ENCODE results near the gene CAMK2A. TPM values are rescaled to one million over a fixed set of nuclear protein-coding genes. Genes with fewer than 3 reads are reported as not detected.

Gene CAMK2A
- total and polyA plus RNA-seq, 2 experiments from 2014 or later, result 11.8 to 47.7 TPM

GRCh38 chr5:150288361-150288760 lies 1.2 kb downstream of the CAMK2A start:
- no peak for DNase-seq (ENCODE audit: low read depth in 1 of 2, low spot score in 1 of 2)
- Histone ChIP-seq H3K27ac (no peak overlapping the region), H3K4me3 (no peak overlapping the region), H3K9me3 (ENCODE audit: low read depth) (no peaks in the 10 kb centered on the region), H3K27me3 (peaks cover 10% of the 10 kb centered on the region), H3K4me1 (ENCODE audit: low read depth) (no peaks in the 10 kb centered on the region), H3K36me3 (no peaks in the 10 kb centered on the region)
- no peak for TF ChIP-seq CTCF (IDR thresholded peaks at IDR 0.05; ENCODE audit: low read depth, low read length)

DNA sequence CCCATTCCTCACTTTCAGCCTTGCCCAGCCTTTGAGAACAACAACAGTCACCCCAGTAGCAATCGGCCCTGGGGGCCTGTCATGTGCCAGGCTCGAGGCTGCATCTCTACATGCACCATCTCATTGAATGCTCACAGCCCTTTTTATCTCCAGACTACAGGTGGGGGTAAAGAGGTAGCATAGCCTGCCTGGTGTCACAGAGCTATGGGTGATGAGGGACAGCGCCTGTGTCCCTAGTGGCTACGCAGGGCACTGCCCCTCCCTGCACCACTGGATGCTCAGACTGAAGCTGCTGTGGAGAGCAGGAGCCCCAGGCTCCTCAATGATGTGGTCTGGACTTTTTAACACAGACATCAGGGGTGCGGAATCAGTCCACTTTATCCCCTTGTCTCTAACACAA lies 2.8 kb downstream of the CAMK2A start:
- no peaks in the 10 kb centered on the region for H3K4me1 ChIP-seq (ENCODE audit: low read depth)
- peaks cover 10% of the 10 kb centered on the region for H3K27me3 ChIP-seq
- no peaks in the 10 kb centered on the region for H3K36me3 ChIP-seq
- no peaks in the 10 kb centered on the region for H3K9me3 ChIP-seq (ENCODE audit: low read depth)
- no peak overlapping the region for H3K4me3 ChIP-seq
- peak in 1 of 2 donors; percentile 66 for DNase-seq (ENCODE audit: low read depth in 1 of 2, low spot score in 1 of 2)
- peak; percentile 22 for TF ChIP-seq CTCF (IDR thresholded peaks at IDR 0.05; ENCODE audit: low read depth, low read length)
- no peak overlapping the region for H3K27ac ChIP-seq

DNA sequence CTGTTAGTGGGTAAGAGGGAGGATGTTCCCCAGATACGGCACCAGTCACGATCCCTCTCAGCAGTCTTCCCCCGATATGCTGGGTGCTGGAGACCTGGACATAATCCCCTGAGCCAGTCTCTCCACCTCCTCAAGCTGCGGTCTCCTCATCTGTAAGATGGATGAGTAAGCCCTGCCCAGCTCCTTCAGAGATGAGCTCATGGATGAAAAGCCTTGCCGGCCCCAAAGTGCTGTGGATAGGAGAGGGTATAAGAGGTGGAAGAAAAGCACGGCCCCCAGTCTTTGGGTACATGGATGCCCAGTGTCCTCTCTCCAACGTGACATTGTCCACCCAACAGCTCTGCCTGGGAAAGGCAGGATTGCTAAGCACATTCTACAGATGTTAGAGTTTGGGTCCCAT lies 4.5 kb downstream of the CAMK2A start:
- no peak overlapping the region for H3K27ac ChIP-seq
- no peaks in the 10 kb centered on the region for H3K4me1 ChIP-seq (ENCODE audit: low read depth)
- H3K9me3 ChIP-seq (ENCODE audit: low read depth), result no peaks in the 10 kb centered on the region
- H3K4me3 ChIP-seq, result no peak overlapping the region
- H3K36me3 ChIP-seq, result no peaks in the 10 kb centered on the region
- TF ChIP-seq CTCF (IDR thresholded peaks at IDR 0.05; ENCODE audit: low read depth, low read length), result no peak
- DNase-seq (ENCODE audit: low read depth in 1 of 2, low spot score in 1 of 2), result no peak
- H3K27me3 ChIP-seq, result peaks cover 10% of the 10 kb centered on the region

GRCh38 chr5:150284311-150284710 lies 5.3 kb downstream of the CAMK2A start:
- H3K9me3 ChIP-seq (ENCODE audit: low read depth), result no peaks in the 10 kb centered on the region
- no peak for DNase-seq (ENCODE audit: low read depth in 1 of 2, low spot score in 1 of 2)
- peaks cover 2% of the 10 kb centered on the region for H3K27me3 ChIP-seq
- H3K4me3 ChIP-seq, result no peak overlapping the region
- TF ChIP-seq CTCF (IDR thresholded peaks at IDR 0.05; ENCODE audit: low read depth, low read length), result no peak
- H3K27ac ChIP-seq, result no peak overlapping the region
- no peaks in the 10 kb centered on the region for H3K4me1 ChIP-seq (ENCODE audit: low read depth)
- no peaks in the 10 kb centered on the region for H3K36me3 ChIP-seq

GRCh38 chr5:150283904-150284303 lies 5.7 kb downstream of the CAMK2A start:
- TF ChIP-seq CTCF (IDR thresholded peaks at IDR 0.05; ENCODE audit: low read depth, low read length), result no peak
- no peak for DNase-seq (ENCODE audit: low read depth in 1 of 2, low spot score in 1 of 2)
- Histone ChIP-seq H3K27me3 (no peaks in the 10 kb centered on the region), H3K4me3 (no peak overlapping the region), H3K4me1 (ENCODE audit: low read depth) (no peaks in the 10 kb centered on the region), H3K36me3 (no peaks in the 10 kb centered on the region), H3K9me3 (ENCODE audit: low read depth) (no peaks in the 10 kb centered on the region), H3K27ac (no peak overlapping the region)

DNA sequence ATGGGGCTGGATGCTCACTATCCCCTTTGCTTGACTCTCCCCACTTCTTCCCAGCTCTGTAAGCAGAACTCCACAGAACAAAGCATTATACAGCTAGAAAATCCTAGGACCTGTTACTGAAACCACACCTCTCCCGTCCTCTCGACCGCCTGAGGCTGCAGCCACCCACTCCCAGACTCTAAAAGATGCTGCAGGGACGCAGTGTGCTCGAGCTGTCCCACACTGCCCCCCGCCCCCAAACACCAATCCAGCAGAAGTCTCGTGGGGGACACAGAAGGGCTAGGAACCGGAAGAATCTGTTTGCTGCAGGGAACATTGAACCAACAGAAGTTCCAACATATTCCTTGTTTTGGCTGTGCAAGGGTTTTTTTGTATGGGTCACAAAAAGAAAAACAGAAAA lies 7.6 kb downstream of the CAMK2A start:
- Histone ChIP-seq H3K36me3 (no peaks in the 10 kb centered on the region), H3K4me3 (no peak overlapping the region), H3K27me3 (no peaks in the 10 kb centered on the region), H3K4me1 (ENCODE audit: low read depth) (no peaks in the 10 kb centered on the region), H3K27ac (no peak overlapping the region), H3K9me3 (ENCODE audit: low read depth) (no peaks in the 10 kb centered on the region)
- DNase-seq (ENCODE audit: low read depth in 1 of 2, low spot score in 1 of 2), result no peak
- TF ChIP-seq CTCF (IDR thresholded peaks at IDR 0.05; ENCODE audit: low read depth, low read length), result no peak

All from cardiac muscle cell (in vitro differentiated cells and primary cell).